ENCODE data around the gene SPTBN5.

DNA sequence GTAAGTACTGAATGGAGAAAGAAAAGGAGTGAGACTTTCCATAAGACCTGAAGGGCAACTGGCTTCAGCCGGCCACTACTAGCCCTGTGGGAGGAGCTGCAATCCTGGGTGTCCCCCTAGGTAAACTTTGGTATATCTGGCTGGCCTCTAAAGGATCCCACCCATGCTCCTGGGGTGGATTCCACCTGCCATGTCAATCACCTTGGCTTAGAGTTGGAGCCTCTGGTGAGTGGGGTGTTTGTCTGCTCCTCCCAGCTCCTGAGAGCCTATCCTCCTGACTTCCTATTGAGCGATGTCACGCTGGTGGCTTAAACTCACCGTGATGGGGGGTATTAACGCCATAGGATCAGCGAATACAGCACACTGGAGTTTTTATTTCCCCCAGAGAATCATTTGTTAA lies 2.6 kb downstream of the SPTBN5 start:
- TF ChIP-seq POLR2AphosphoS5 (IDR thresholded peaks at IDR 0.05; ENCODE audit: low read depth, low read length) (no peak), TCF7L2 (IDR thresholded peaks at IDR 0.05; ENCODE audit: low read depth, low read length) (no peak), SIN3A (IDR thresholded peaks at IDR 0.05; ENCODE audit: borderline replicate concordance, insufficient read depth, low read depth, low read length) (no peak)
- TF ChIP-seq, protein P1, sequence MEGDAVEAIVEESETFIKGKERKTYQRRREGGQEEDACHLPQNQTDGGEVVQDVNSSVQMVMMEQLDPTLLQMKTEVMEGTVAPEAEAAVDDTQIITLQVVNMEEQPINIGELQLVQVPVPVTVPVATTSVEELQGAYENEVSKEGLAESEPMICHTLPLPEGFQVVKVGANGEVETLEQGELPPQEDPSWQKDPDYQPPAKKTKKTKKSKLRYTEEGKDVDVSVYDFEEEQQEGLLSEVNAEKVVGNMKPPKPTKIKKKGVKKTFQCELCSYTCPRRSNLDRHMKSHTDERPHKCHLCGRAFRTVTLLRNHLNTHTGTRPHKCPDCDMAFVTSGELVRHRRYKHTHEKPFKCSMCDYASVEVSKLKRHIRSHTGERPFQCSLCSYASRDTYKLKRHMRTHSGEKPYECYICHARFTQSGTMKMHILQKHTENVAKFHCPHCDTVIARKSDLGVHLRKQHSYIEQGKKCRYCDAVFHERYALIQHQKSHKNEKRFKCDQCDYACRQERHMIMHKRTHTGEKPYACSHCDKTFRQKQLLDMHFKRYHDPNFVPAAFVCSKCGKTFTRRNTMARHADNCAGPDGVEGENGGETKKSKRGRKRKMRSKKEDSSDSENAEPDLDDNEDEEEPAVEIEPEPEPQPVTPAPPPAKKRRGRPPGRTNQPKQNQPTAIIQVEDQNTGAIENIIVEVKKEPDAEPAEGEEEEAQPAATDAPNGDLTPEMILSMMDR (IDR thresholded peaks at IDR 0.05): no peak
- TF ChIP-seq, protein P2, sequence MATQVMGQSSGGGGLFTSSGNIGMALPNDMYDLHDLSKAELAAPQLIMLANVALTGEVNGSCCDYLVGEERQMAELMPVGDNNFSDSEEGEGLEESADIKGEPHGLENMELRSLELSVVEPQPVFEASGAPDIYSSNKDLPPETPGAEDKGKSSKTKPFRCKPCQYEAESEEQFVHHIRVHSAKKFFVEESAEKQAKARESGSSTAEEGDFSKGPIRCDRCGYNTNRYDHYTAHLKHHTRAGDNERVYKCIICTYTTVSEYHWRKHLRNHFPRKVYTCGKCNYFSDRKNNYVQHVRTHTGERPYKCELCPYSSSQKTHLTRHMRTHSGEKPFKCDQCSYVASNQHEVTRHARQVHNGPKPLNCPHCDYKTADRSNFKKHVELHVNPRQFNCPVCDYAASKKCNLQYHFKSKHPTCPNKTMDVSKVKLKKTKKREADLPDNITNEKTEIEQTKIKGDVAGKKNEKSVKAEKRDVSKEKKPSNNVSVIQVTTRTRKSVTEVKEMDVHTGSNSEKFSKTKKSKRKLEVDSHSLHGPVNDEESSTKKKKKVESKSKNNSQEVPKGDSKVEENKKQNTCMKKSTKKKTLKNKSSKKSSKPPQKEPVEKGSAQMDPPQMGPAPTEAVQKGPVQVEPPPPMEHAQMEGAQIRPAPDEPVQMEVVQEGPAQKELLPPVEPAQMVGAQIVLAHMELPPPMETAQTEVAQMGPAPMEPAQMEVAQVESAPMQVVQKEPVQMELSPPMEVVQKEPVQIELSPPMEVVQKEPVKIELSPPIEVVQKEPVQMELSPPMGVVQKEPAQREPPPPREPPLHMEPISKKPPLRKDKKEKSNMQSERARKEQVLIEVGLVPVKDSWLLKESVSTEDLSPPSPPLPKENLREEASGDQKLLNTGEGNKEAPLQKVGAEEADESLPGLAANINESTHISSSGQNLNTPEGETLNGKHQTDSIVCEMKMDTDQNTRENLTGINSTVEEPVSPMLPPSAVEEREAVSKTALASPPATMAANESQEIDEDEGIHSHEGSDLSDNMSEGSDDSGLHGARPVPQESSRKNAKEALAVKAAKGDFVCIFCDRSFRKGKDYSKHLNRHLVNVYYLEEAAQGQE (IDR thresholded peaks at IDR 0.05; ENCODE audit: insufficient read depth in 1 of 2, low read depth in 2 of 2, low read length in 1 of 2): no peak
